ENCODE results near the gene IL17RE.
A peak's percentile ranks its signal among the peaks of the same experiment; 100 is the strongest.
"Not testable (repeated sequence)": the region's sequence is repeated elsewhere in the genome, so short reads cannot be mapped to it uniquely, and the experiment has no call there.

The IL17RE gene

DNA sequence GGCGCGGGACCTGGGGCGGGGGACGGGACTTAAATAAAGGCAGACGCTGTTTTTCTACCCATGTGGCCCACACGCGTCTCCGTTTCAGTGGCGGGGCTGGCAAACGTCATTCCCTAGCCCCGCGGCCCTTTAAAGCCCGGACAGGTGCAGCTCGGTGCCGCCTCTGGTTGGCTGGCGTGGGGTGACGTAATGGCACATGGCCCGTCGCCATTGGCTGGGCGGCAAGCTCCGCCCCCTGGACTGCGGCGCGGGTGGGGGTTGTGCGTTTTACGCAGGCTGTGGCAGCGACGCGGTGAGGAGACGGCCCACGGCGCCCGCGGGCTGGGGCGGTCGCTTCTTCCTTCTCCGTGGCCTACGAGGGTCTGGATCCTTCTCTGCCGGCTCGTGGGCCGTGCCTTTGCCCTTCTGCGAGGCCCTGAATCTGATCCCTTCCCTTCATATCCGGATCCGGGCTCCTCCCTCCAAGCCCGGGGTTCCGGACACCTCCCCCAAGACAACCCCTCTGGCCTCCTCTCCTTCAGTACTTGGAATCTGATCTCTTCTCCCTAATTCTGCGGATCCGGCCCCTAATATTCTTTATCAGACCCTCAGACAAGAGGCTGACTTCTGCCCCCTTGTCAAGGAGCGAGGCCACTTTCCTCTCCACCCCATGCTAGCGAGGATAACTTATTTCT is 31.1 kb downstream of the IL17RE start, which contains the start of gene CRELD1:
Gene CRELD1 (plus strand): TSS at position 274 of the 674 bp plus-strand sequence. CDS start 605 bp downstream, outside the sequence.
- peak; percentile 94 to 96 for DNase-seq (ENCODE audit: low read depth in 2 of 2)

- no peak for DNase-seq (ENCODE audit: low read depth in 2 of 2)
These were observed 31.6 kb downstream of the IL17RE start for GRCh38 chr3:9934235-9934621.

DNA sequence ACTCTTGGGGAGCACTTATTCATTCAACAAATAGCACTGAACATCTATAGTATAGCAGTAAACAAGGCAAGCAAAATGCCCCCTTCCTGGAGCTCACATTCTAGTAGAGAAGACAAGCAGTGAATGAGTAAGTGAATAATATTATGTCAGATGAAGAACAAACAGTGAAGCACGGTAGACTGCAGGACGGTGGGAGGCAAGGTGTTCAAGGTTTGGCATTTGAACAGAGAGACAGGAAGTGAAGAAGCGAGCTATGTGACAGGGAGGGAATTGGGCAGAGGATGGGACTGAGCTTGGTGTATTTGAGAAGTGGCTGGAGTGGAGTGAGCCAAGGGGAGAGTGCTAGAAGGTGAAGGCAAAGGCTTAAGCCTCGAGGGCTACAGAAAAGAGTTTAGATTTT is 32.3 kb downstream of the IL17RE start:
- DNase-seq (ENCODE audit: low read depth in 2 of 2), result no peak

GRCh38 chr3:9935966-9936510 is 33.4 kb downstream of the IL17RE start:
- no peak for DNase-seq (ENCODE audit: low read depth in 2 of 2)

DNA sequence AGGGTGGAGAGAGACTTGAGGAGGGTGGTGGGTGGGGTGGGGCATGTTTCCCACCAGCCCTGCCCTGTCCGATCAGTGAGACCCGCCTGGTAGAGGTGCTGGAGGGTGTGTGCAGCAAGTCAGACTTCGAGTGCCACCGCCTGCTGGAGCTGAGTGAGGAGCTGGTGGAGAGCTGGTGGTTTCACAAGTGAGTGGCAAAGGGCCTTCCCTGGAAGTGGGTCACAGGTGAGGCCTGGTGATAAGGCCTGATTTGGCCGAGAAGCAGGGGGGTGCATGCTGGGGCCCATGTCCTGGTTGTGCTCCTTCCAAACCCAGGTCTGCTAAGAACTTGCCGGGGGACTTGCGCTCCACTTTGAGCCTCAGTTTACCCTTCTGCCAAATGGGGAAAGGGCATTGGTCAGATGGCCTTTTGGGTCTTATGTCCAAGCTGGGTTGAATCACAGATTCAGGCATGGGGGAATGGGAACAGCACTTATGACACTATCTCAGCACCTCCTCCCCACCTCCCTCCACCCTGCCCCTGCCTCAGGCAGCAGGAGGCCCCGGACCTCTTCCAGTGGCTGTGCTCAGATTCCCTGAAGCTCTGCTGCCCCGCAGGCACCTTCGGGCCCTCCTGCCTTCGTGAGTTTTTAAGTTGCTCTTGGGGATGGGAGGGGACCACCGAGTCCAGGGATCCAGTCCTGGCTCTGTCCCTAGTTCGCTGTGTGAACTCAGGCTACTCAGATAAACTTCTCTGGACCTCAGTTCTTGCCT is 35.0 kb downstream of the IL17RE start:
- DNase-seq (ENCODE audit: low read depth in 2 of 2), result no peak

- no peak for DNase-seq (ENCODE audit: low read depth in 2 of 2)
These were observed 36.3 kb downstream of the IL17RE start for GRCh38 chr3:9938966-9939365.

- not testable (repeated sequence) for DNase-seq (ENCODE audit: low read depth in 2 of 2)
These were observed 37.3 kb downstream of the IL17RE start for GRCh38 chr3:9939906-9940305.

DNA sequence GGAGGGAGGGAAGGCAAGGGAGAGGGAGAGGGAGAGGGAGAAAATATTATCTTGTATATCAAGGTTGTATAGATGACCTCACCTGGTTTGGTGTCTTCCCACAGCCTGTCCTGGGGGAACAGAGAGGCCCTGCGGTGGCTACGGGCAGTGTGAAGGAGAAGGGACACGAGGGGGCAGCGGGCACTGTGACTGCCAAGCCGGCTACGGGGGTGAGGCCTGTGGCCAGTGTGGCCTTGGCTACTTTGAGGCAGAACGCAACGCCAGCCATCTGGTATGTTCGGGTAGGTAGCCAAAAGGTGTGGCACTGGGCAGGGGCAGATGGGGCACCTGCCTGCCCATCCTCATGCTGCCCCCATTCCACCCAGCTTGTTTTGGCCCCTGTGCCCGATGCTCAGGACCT is 38.1 kb downstream of the IL17RE start:
- no peak for DNase-seq (ENCODE audit: low read depth in 2 of 2)

DNA sequence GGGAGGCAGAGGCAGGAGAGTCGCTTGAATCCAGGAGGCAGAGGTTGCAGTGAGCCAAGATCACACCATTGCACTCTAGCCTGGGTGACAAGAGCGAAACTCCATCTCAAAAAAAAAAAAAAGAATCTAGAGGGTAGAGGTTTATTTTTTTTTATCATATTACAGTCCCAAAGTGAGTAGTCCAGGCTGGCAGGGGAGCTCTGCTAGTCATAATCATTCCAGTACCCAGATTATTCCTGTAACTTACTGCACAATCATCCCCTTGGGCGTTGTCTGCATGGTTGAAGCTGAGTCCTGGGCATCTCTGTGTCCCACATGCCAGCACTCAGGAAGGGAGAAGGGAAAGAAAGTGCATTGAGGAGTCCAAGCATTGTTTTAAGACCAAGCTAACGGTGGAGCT is 39.5 kb downstream of the IL17RE start:
- no peak for DNase-seq (ENCODE audit: low read depth in 2 of 2)

- no peak for DNase-seq (ENCODE audit: low read depth in 2 of 2)
These were observed 40.5 kb downstream of the IL17RE start for GRCh38 chr3:9942934-9943690.

GRCh38 chr3:9944271-9944670 is 41.6 kb downstream of the IL17RE start:
- DNase-seq (ENCODE audit: low read depth in 2 of 2), result no peak

- no peak for DNase-seq (ENCODE audit: low read depth in 2 of 2)
These were observed 42.7 kb downstream of the IL17RE start for GRCh38 chr3:9945358-9945757.

DNA sequence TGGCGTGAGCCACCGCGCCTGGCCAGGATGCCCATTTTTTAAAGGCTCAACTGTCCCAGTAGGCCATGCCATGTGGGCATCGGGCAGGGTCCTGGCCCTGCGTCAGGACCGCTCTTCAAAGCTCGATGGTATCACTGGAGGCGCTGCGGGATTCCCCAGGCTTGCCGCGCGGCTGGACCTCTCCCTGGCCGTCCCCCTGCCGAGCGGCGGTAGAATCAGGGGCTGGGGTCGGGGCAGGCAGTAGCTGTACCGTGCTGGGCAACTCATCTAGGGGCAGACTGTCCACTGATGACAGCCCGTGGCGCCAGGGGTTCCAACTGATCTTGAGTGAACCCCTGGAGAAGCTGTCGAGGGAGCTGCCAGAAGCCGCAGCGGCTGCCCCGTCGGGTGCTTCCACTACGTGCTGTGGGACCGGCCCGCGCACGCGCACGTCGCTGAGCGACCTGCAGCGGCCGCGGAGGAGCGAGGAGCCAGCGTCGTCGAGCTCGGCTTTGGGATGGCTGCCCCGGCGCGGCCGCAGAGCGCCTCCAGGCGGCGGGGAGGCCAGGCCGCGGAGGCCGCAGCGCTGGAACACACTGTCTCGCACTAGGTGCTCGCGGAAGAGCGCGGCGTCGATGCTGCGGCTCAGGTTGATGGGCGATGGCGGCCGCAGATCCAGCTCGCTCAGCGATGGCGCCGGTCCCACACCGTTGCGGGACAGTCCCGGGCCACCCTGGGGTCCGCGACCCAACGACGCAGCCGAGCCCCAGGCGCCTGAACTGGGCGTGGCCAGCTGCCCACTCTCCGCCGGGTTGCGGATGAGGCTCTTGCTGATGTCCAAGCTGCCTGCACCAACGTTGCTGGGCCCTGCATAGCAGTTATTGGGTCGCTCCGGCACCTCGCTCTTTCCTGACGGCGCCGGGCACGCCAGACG is 43.7 kb downstream of the IL17RE start:
- DNase-seq (ENCODE audit: low read depth in 2 of 2), result peak; percentile 54 to 69

- DNase-seq (ENCODE audit: low read depth in 2 of 2), result no peak
These were observed 44.7 kb downstream of the IL17RE start for GRCh38 chr3:9947025-9947995.

DNA sequence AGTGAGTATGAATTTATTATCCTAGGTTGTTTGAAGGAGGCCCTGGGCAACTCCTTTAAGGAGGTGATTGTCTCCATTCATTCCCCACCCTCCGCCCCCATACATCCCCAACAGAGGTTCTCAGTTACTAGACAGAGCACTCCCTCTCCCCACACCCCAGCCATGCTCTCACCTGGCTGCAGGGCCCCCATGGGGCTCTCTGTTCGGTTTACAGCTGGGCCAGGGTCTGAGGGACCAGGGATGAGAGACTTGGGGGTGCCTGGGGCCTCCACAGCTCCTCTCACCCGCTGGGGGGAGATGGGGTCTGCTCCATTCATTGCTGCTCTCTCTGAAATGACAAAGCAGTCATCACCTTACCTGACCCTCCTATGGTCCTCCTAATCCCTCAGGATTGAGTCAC is 45.9 kb downstream of the IL17RE start:
- DNase-seq (ENCODE audit: low read depth in 2 of 2), result no peak

GRCh38 chr3:9949115-9949514 is 46.5 kb downstream of the IL17RE start:
- no peak for DNase-seq (ENCODE audit: low read depth in 2 of 2)

GRCh38 chr3:9949626-9950025 is 47.0 kb downstream of the IL17RE start:
- no peak for DNase-seq (ENCODE audit: low read depth in 2 of 2)

DNA sequence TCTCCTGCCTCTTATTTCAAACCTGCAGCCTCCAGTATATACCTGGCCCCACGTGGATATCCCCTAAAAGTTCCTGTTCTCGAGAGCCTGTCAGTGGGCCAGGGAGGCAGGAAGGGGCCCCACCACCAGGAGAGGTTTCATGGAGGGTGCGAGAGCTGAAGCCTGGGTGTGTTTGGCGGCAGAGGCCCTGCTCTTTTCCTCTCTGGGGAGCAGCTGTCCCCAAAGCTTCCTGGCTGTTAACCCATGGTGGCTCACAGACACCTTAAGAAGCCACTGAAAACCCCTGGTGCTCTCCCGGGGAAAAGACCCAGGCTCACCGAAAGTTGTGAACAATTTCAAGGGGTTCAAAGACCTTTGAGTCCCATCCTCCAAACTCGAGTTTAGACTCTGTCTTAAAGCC is 48.5 kb downstream of the IL17RE start:
- no peak for DNase-seq (ENCODE audit: low read depth in 2 of 2)

DNA sequence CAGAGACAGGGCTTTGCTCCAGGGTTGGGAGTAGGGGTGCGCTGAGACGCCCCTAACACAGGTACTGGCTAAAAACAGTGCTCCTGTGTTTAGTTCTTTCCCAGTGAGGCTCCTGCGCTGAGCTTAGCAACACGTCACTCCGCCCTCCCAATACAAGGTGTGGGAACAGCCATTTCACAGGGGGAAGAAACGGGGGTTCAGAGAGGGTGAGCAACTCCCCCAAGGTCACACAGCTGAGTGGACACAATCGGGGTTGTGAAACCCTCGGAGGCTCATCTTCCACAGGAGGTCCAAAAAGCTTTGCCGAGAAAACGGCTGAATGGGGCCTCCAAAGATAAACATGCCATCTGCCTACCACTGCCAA is 48.9 kb downstream of the IL17RE start:
- no peak for DNase-seq (ENCODE audit: low read depth in 2 of 2)

Measured in stimulated activated CD8-positive, alpha-beta memory T cell treated with anti-CD3 and anti-CD28 coated beads, Interleukin-7, amount 100 ng/mL, for 1 hour (primary cell).